OCI-LY1 (cell line): ENCODE measurements around the gene TTLL11.

ENCODE experiments used
- H2AFZ ChIP-seq: fragments of 200-600 bp; sonication (generic), shearing (Covaris generic); 2 replicates; pipeline ENCODE4 v1.6.0; 2014; ENCODE audit warnings: antibody characterized with exemption, mild to moderate bottlenecking, low read length
- H3F3A ChIP-seq: fragments of 200-600 bp; sonication (generic), shearing (Covaris generic); 2 replicates; pipeline ENCODE4 v1.6.0; 2014; ENCODE audit warnings: mild to moderate bottlenecking, antibody characterized with exemption, low read length, moderate library complexity; ENCODE audit not compliant: insufficient read depth
- H3K27ac ChIP-seq: fragments of 200-600 bp; sonication (generic); 2 replicates; pipeline ENCODE4 v1.5.1; 2014; ENCODE audit warnings: low read length, mixed run types, mild to moderate bottlenecking, low read depth; ENCODE audit not compliant: poor library complexity, severe bottlenecking
- H3K27me3 ChIP-seq: fragments of 200-600 bp; sonication (generic); 2 replicates; pipeline ENCODE4 v1.6.0; 2014; ENCODE audit warnings: antibody characterized with exemption, mild to moderate bottlenecking, low read length, moderate library complexity; ENCODE audit not compliant: insufficient read depth
- H3K36me3 ChIP-seq: fragments of 200-600 bp; sonication (generic); 2 replicates; pipeline ENCODE4 v1.6.1; 2014; ENCODE audit warnings: mild to moderate bottlenecking, antibody characterized with exemption, low read length, moderate library complexity, mixed read lengths; ENCODE audit not compliant: insufficient read depth
- H3K4me1 ChIP-seq: fragments of 200-600 bp; sonication (generic); 2 replicates; pipeline ENCODE4 v1.5.1; 2014; ENCODE audit warnings: mild to moderate bottlenecking, low read length, moderate library complexity; ENCODE audit not compliant: insufficient read depth, severe bottlenecking
- H3K4me2 ChIP-seq: fragments of 200-600 bp; sonication (generic), shearing (Covaris generic); 2 replicates; pipeline ENCODE4 v1.6.1; 2014; ENCODE audit warnings: low read length
- H3K4me3 ChIP-seq: fragments of 200-600 bp; sonication (generic); 2 replicates; pipeline ENCODE4 v1.5.1; 2014; ENCODE audit warnings: low read length, low read depth, mild to moderate bottlenecking, mixed read lengths; ENCODE audit not compliant: poor library complexity, severe bottlenecking
- H3K79me2 ChIP-seq: fragments of 200-600 bp; shearing (Covaris generic); 2 replicates; pipeline ENCODE4 v1.6.1; 2016; ENCODE audit warnings: mixed run types, low read length, mixed read lengths; ENCODE audit not compliant: insufficient read depth
- H3K9ac ChIP-seq: fragments of 200-600 bp; sonication (generic), shearing (Covaris generic); 2 replicates; pipeline ENCODE4 v1.6.1; 2014; ENCODE audit warnings: mild to moderate bottlenecking, low read length, mixed read lengths
- H3K9me2 ChIP-seq: fragments of 200-600 bp; sonication (generic), shearing (Covaris generic); 2 replicates; pipeline ENCODE4 v1.6.1; 2014; ENCODE audit warnings: low read depth, mild to moderate bottlenecking, low read length, mixed read lengths
- H3K9me3 ChIP-seq: fragments of 200-600 bp; shearing (Covaris generic); 2 replicates; pipeline ENCODE4 v1.6.1; 2014; ENCODE audit warnings: low read length, mixed read lengths
- H4K20me1 ChIP-seq: fragments of 200-600 bp; sonication (generic), shearing (Covaris generic); 2 replicates; pipeline ENCODE4 v1.6.0; 2016; ENCODE audit warnings: mild to moderate bottlenecking, low read length; ENCODE audit not compliant: insufficient read depth
- EZH2 ChIP-seq: fragments of 200-600 bp; sonication (generic), shearing (Covaris generic); IDR thresholded peaks from 2 replicates; pipeline ENCODE4 v1.8.0; 2017; ENCODE audit warnings: borderline replicate concordance, mixed run types, mild to moderate bottlenecking, antibody characterized with exemption, low read length, moderate library complexity, mixed read lengths
- TF ChIP-seq, protein P1 (sequence below): fragments of 200-600 bp; sonication (generic), shearing (Covaris generic); IDR thresholded peaks from 2 replicates; pipeline ENCODE4 v1.5.1; 2017; ENCODE audit warnings: mild to moderate bottlenecking, antibody characterized with exemption, low read length, moderate library complexity, mixed read lengths

The TTLL11 gene

DNA sequence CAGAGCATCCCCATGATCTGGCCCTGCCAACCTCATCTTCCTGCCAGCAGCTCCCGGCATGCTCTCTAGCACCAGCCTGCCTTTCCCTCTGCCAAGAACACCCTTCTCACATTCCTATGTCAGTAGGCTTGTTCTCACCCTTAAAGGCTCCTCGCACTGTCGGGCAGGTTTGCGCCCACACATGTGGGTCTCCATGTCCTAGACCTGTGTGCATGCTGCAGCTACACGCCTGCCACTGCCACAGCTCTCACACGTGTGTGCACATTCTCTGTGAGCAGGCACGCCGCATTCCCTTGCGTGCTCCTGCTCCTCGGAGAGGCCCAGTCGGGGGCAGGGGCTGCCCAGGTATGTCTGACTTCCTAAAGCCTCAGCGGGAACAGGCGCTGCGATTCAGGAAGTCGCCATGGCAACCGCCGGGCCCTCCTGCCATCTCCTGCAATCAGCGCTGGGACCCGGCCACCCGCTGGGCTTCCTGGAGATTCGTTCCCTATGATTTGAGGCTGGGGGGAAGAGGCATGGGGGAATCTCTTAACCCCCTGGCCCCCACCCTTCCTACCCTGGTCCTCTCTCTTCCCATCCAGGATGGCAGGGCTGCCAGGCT, 38.4 kb upstream of the TTLL11 start:
- H3K79me2 ChIP-seq: no peaks in the 10 kb centered on the region
- peaks cover 11% of the 10 kb centered on the region; the same call in 1 of the 2 replicates for H3K27me3 ChIP-seq
- no peak for TF ChIP-seq EZH2
- TF ChIP-seq, protein P1, sequence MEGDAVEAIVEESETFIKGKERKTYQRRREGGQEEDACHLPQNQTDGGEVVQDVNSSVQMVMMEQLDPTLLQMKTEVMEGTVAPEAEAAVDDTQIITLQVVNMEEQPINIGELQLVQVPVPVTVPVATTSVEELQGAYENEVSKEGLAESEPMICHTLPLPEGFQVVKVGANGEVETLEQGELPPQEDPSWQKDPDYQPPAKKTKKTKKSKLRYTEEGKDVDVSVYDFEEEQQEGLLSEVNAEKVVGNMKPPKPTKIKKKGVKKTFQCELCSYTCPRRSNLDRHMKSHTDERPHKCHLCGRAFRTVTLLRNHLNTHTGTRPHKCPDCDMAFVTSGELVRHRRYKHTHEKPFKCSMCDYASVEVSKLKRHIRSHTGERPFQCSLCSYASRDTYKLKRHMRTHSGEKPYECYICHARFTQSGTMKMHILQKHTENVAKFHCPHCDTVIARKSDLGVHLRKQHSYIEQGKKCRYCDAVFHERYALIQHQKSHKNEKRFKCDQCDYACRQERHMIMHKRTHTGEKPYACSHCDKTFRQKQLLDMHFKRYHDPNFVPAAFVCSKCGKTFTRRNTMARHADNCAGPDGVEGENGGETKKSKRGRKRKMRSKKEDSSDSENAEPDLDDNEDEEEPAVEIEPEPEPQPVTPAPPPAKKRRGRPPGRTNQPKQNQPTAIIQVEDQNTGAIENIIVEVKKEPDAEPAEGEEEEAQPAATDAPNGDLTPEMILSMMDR: no peak
- H3K4me2 ChIP-seq: no peak overlapping the region
- H2AFZ ChIP-seq: no peak overlapping the region
- peaks cover 6% of the 10 kb centered on the region for H3K4me1 ChIP-seq
- H4K20me1 ChIP-seq: no peaks in the 10 kb centered on the region
- no peaks in the 10 kb centered on the region for H3K9me2 ChIP-seq
- no peak overlapping the region for H3K9ac ChIP-seq
- no peaks in the 10 kb centered on the region for H3F3A ChIP-seq
- no peak overlapping the region for H3K4me3 ChIP-seq
- no peaks in the 10 kb centered on the region for H3K9me3 ChIP-seq
- H3K27ac ChIP-seq: no peak overlapping the region
- no peaks in the 10 kb centered on the region for H3K36me3 ChIP-seq

DNA sequence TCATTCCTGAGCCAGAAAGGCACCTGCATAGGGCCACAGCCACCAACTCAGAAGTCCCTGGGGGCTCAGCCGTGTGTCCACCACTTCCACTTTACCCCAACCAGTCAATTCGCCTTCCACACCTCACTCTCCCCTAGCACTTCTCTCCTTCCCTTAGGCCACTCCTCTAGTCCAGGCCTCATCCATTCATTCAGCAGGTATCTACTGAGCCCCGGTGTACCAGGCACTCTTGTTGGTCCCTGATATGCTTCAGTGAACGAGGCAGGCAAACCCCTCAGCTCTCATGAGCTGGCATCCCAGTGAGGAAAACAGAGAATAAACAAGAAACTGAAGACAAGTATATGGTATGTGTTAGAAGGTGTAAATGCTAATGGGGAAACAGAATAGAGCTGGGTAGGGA, 37.7 kb upstream of the TTLL11 start:
- H3K9ac ChIP-seq: no peak overlapping the region
- H3K79me2 ChIP-seq: no peaks in the 10 kb centered on the region
- no peaks in the 10 kb centered on the region for H3F3A ChIP-seq
- H2AFZ ChIP-seq: no peak overlapping the region
- no peak overlapping the region for H3K4me3 ChIP-seq
- no peaks in the 10 kb centered on the region for H4K20me1 ChIP-seq
- H3K27ac ChIP-seq: no peak overlapping the region
- TF ChIP-seq, protein P1: no peak
- TF ChIP-seq EZH2: no peak
- H3K4me1 ChIP-seq: peaks cover 11% of the 10 kb centered on the region
- no peaks in the 10 kb centered on the region for H3K36me3 ChIP-seq
- no peaks in the 10 kb centered on the region for H3K9me3 ChIP-seq
- H3K27me3 ChIP-seq: peaks cover 18% of the 10 kb centered on the region; the same call in 1 of the 2 replicates
- H3K9me2 ChIP-seq: no peaks in the 10 kb centered on the region
- no peak overlapping the region for H3K4me2 ChIP-seq

DNA sequence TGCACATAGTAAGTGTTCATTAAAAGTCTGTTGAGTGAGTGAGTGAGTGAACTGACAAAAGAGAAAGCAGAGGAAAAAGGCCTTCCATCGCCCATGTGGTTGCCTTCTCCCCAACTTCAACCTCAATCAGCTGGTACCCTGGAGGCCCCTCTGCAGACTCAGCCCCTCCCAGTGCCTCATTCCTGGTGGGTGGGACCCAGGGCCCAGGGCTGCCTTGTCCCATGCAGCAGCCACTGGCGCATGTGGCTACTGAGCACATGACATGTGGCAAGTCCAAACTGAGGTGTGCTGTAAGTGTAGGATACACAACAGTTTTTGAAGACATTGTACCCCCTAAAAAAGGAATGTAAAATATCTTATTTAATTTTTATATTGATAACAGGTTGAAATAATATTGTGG, 36.9 kb upstream of the TTLL11 start:
- no peak overlapping the region for H3K27ac ChIP-seq
- no peak overlapping the region for H3K4me3 ChIP-seq
- H3K4me2 ChIP-seq: no peak overlapping the region
- no peaks in the 10 kb centered on the region for H4K20me1 ChIP-seq
- H3K4me1 ChIP-seq: peaks cover 11% of the 10 kb centered on the region
- no peaks in the 10 kb centered on the region for H3K79me2 ChIP-seq
- no peaks in the 10 kb centered on the region for H3K9me3 ChIP-seq
- H3F3A ChIP-seq: no peaks in the 10 kb centered on the region
- H3K27me3 ChIP-seq: peaks cover 21% of the 10 kb centered on the region; the same call in 1 of the 2 replicates
- H2AFZ ChIP-seq: no peak overlapping the region
- H3K36me3 ChIP-seq: no peaks in the 10 kb centered on the region
- no peaks in the 10 kb centered on the region for H3K9me2 ChIP-seq
- H3K9ac ChIP-seq: no peak overlapping the region
- TF ChIP-seq EZH2: no peak
- TF ChIP-seq, protein P1: no peak
